Hypothalamus (tissue), 51 donors: ENCODE measurements around the gene CBX2.

Source experiments
- DNase-seq, 51 donors: peaks; one replicate each; lab custom pipeline; 2025; lab: John Stamatoyannopoulos, UW

The CBX2 gene

GRCh38 chr17:79836510-79836971, 58.6 kb downstream of the CBX2 start:
- DNase-seq, result no peak

DNA sequence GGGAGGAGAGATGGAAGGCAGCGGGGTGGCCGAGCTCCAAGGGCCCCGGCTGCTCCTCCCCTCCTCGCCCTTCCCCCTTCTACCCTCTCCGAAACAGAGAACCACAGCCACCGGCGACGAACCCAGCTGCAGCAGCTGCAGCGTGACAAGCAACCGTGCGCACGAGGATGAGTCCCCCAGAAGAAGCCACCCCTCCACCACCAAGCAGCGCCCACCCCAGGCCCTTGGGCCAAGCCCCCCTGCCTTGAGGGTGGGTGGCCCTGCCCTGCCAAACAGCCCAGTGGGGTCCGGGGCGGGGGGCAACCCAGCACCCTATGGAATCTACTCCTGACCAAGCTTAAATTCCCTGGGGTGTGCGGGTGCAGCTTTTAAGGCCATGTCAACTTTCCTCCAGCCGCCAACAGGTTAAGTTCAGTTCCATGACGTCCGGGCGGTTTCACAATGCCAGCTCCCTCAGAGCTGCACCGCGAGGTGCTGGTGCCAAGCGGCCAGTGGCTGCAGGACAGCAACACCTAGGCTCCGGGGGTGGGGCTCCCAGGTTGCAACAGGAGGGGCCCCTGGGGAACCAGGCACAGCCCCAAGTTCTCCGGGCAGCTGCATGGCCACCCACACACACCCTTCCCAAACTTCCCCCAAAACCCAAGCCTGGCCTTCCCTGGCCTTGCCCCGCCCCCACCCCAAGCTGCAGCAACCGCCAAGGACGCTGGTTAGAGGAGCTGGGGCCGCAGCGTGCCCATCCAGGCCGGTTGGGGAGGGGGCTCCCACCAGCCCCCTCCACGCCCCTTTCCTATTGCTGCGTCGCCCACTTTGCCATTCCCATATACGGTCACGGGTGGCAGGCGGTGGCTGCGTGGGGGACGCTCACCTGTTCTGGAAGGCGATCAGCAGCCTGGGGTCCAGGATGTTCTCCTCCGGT, 59.3 kb downstream of the CBX2 start:
- DNase-seq, result peak in 21 of 51 donors; percentile 11 to 60 (median 33)
